ENCODE data around the gene TMEM150B. TPM values are rescaled to one million over a fixed set of nuclear protein-coding genes. Genes with fewer than 3 reads are reported as not detected.

Gene TMEM150B
- total RNA-seq, 1 experiment from 2014 or later: not detected

GRCh38 chr19:55360902-55361301 is 35.8 kb upstream of the TMEM150B start:
- Histone ChIP-seq H4K20me1 (ENCODE audit: low read length) (no peaks in the 10 kb centered on the region), H3K27me3 (ENCODE audit: low read length) (no peaks in the 10 kb centered on the region), H3K79me2 (ENCODE audit: low read length) (no peaks in the 10 kb centered on the region), H3K4me2 (ENCODE audit: low read length) (no peak overlapping the region), H3K27ac (ENCODE audit: low read length) (no peak overlapping the region), H2AFZ (ENCODE audit: low read length) (no peak overlapping the region), H3K4me3 (ENCODE audit: low read length) (no peak overlapping the region), H3K36me3 (ENCODE audit: low read depth, low read length) (no peaks in the 10 kb centered on the region), H3K9ac (ENCODE audit: low read length) (no peak overlapping the region), H3F3A (ENCODE audit: low read length, unreplicated experiment) (no peaks in the 10 kb centered on the region), H3K9me3 (ENCODE audit: low read length) (no peaks in the 10 kb centered on the region), H3K9me2 (replicated peaks; ENCODE audit: low read length) (no peaks in the 10 kb centered on the region), H3K4me1 (ENCODE audit: insufficient read depth, low read length) (no peaks in the 10 kb centered on the region)
- TF ChIP-seq CTCF (conservative IDR thresholded peaks at IDR 0.05; ENCODE audit: low read depth, low read length): no peak
- TF ChIP-seq EZH2phosphoT487 (IDR thresholded peaks at IDR 0.05; ENCODE audit: borderline replicate concordance, low read length): no peak
- no peak for TF ChIP-seq EZH2 (IDR thresholded peaks at IDR 0.05; ENCODE audit: low read length, unreplicated experiment)
- BruUV-seq (replicated peaks): no TSS peak
- intact Hi-C loops (cut with micrococcal nuclease): no loop called here
- POLR2A ChIA-PET (ENCODE audit: unreplicated experiment): no interaction called here
- no peak for ATAC-seq
- CTCF ChIA-PET: no interaction called here
- DNase-seq: no peak

GRCh38 chr19:55358943-55359908 is 34.1 kb upstream of the TMEM150B start:
- H3K27ac ChIP-seq (ENCODE audit: low read length): no peak overlapping the region
- no peaks in the 10 kb centered on the region for H3K36me3 ChIP-seq (ENCODE audit: low read depth, low read length)
- H3K4me2 ChIP-seq (ENCODE audit: low read length): no peak overlapping the region
- CTCF ChIA-PET: no interaction called here
- no TSS peak for BruUV-seq (replicated peaks)
- H3K4me3 ChIP-seq (ENCODE audit: low read length): no peak overlapping the region
- no peaks in the 10 kb centered on the region for H4K20me1 ChIP-seq (ENCODE audit: low read length)
- H3K4me1 ChIP-seq (ENCODE audit: insufficient read depth, low read length): peaks cover 12% of the 10 kb centered on the region
- H2AFZ ChIP-seq (ENCODE audit: low read length): no peak overlapping the region
- TF ChIP-seq CTCF (conservative IDR thresholded peaks at IDR 0.05; ENCODE audit: low read depth, low read length): no peak
- H3K9me2 ChIP-seq (replicated peaks; ENCODE audit: low read length): no peaks in the 10 kb centered on the region
- intact Hi-C loops (cut with micrococcal nuclease): no loop called here
- no peak for DNase-seq
- no peaks in the 10 kb centered on the region for H3K9me3 ChIP-seq (ENCODE audit: low read length)
- H3K79me2 ChIP-seq (ENCODE audit: low read length): no peaks in the 10 kb centered on the region
- H3K9ac ChIP-seq (ENCODE audit: low read length): no peak overlapping the region
- no peak for ATAC-seq
- no peaks in the 10 kb centered on the region for H3F3A ChIP-seq (ENCODE audit: low read length, unreplicated experiment)
- POLR2A ChIA-PET (ENCODE audit: unreplicated experiment): no interaction called here
- 0 out of 2 replicates have a peak, but pooled peaks cover 5% of the 10 kb centered on the region for H3K27me3 ChIP-seq (ENCODE audit: low read length)

GRCh38 chr19:55358493-55358892 is 33.4 kb upstream of the TMEM150B start:
- Histone ChIP-seq H3K4me3 (ENCODE audit: low read length) (no peak overlapping the region), H3K4me2 (ENCODE audit: low read length) (no peak overlapping the region), H3F3A (ENCODE audit: low read length, unreplicated experiment) (no peaks in the 10 kb centered on the region), H3K27ac (ENCODE audit: low read length) (no peak overlapping the region), H3K9ac (ENCODE audit: low read length) (no peak overlapping the region), H4K20me1 (ENCODE audit: low read length) (no peaks in the 10 kb centered on the region), H3K36me3 (ENCODE audit: low read depth, low read length) (no peaks in the 10 kb centered on the region), H2AFZ (ENCODE audit: low read length) (no peak overlapping the region), H3K9me3 (ENCODE audit: low read length) (no peaks in the 10 kb centered on the region), H3K27me3 (ENCODE audit: low read length) (0 out of 2 replicates have a peak, but pooled peaks cover 6% of the 10 kb centered on the region), H3K79me2 (ENCODE audit: low read length) (no peaks in the 10 kb centered on the region), H3K4me1 (ENCODE audit: insufficient read depth, low read length) (peaks cover 16% of the 10 kb centered on the region), H3K9me2 (replicated peaks; ENCODE audit: low read length) (no peaks in the 10 kb centered on the region)
- ChIA-PET CTCF (no interaction called here), POLR2A (ENCODE audit: unreplicated experiment) (no interaction called here)
- DNase-seq (no peak), ATAC-seq (no peak)
- BruUV-seq (replicated peaks): no TSS peak
- TF ChIP-seq EZH2phosphoT487 (IDR thresholded peaks at IDR 0.05; ENCODE audit: borderline replicate concordance, low read length) (no peak), EZH2 (IDR thresholded peaks at IDR 0.05; ENCODE audit: low read length, unreplicated experiment) (no peak), CTCF (conservative IDR thresholded peaks at IDR 0.05; ENCODE audit: low read depth, low read length) (no peak)
- intact Hi-C loops (cut with micrococcal nuclease): no loop called here

Data from PC-3 (cell line).